Spleen (tissue), 11 donors: ENCODE results near the gene AKAP7. TPM values are rescaled to one million over a fixed set of nuclear protein-coding genes. Genes with fewer than 3 reads are reported as not detected.

Experiments used
- DNase-seq: peaks from one replicate; pipeline ENCODE4 v3.0.0-alpha.2; 2020
- H3K27ac ChIP-seq, 8 donors: fragments of 200-600 bp; sonication (generic) in 7 of 8; 1 replicate in 4 of 8; 2 replicates in 4 of 8; pipeline versions ENCODE4 v1.5.0 to v1.8.0; 2016 to 2021; ENCODE audit warnings: inconsistent platforms in 4 of 8, mild to moderate bottlenecking in 4 of 8, moderate library complexity in 1 of 8
- H3K27me3 ChIP-seq, 7 donors: fragments of 200-600 bp; sonication (generic) in 6 of 7; replicated peaks in 1 of 7; 1 replicate in 4 of 7; 2 replicates in 3 of 7; pipeline versions ENCODE4 v1.5.0 to v1.8.0; 2016 to 2021; ENCODE audit warnings: inconsistent platforms in 3 of 7, mild to moderate bottlenecking in 1 of 7
- H3K36me3 ChIP-seq, 6 donors: fragments of 200-600 bp; sonication (generic) in 5 of 6; 1 replicate in 4 of 6; 2 replicates in 2 of 6; pipeline versions ENCODE4 v1.5.0 to v1.8.0; 2016 to 2021; ENCODE audit warnings: inconsistent platforms in 2 of 6
- H3K4me1 ChIP-seq, 6 donors: fragments of 200-600 bp; sonication (generic) in 5 of 6; 1 replicate in 3 of 6; 2 replicates in 3 of 6; pipeline versions ENCODE4 v1.5.0 to v1.8.0; 2016 to 2021; ENCODE audit warnings: inconsistent platforms in 3 of 6
- H3K4me3 ChIP-seq, 8 donors: fragments of 200-600 bp; sonication (generic) in 7 of 8; 1 replicate in 4 of 8; 2 replicates in 4 of 8; pipeline versions ENCODE4 v1.5.0 to v1.8.0; 2016 to 2021; ENCODE audit warnings: inconsistent platforms in 4 of 8, mild to moderate bottlenecking in 4 of 8, moderate library complexity in 2 of 8
- H3K9me3 ChIP-seq, 8 donors: fragments of 200-600 bp; sonication (generic) in 7 of 8; 1 replicate in 4 of 8; 2 replicates in 4 of 8; pipeline versions ENCODE4 v1.5.0 to v1.8.0; 2016 to 2021; ENCODE audit warnings: inconsistent platforms in 4 of 8
- POLR2A ChIP-seq, 3 donors: fragments of 450-650 bp; IDR thresholded peaks; one replicate each; pipeline ENCODE4 v1.5.1; 2017; ENCODE audit warnings: antibody characterized with exemption in 3 of 3, mild to moderate bottlenecking in 1 of 3
- POLR2AphosphoS5 ChIP-seq, 3 donors: sonication (generic); formaldehyde crosslinking; IDR thresholded peaks; one replicate each; pipeline ENCODE4 v1.5.1; 2017; ENCODE audit warnings: antibody characterized with exemption in 3 of 3
- WGBS, 5 donors: extraction: QIAGEN DNeasy Blood & Tissue Kit in 3 of 5; methylation state at CpG; one replicate each; pipeline versions ENCODE4 v1.1.5 to v1.1.7; 2013 to 2018; 5-methylcytosine and 5-hydroxymethylcytosine counted together
- intact Hi-C: fragments of 100-400 bp; cut with DNase I; formaldehyde crosslinking; loops from one replicate; pipeline ENCODE4 v1.15.0; 2023; ENCODE audit warnings: low total_unique reads
- polyA plus RNA-seq, 3 donors: library from polyadenylated mRNA; stranded (reverse); fragments of 200-250 nt; gene quantifications; one replicate each; pipeline ENCODE4 v1.2.1, GENCODE V29; 2013
- total RNA-seq, 7 donors: library from RNA; depleted of rRNA in 3 of 7; stranded (reverse); fragments of >200 nt in 3 of 7; fragmentation: NEBNext Ultra II Directional in 4 of 7; extraction: Animal tissue kit (Norgen Biotek cat#: 25700) in 4 of 7; gene quantifications; one replicate each; pipeline versions ENCODE4 v1.1.0 to v1.2.1, GENCODE V29; 2016 to 2021
- TF ChIP-seq, protein P1 (sequence below), 11 experiments: fragments of 200-600 bp in 7 of 11; fragments of 450-650 bp in 4 of 11; sonication (generic) in 4 of 11; IDR thresholded peaks in 8 of 11; conservative IDR thresholded peaks in 3 of 11; 1 replicate in 7 of 11; 2 replicates in 4 of 11; pipeline versions ENCODE4 v1.4.0 to v1.8.0; 2016 to 2021; ENCODE audit warnings: antibody characterized with exemption in 11 of 11, inconsistent platforms in 4 of 11, mild to moderate bottlenecking in 1 of 11
- donor health status: healthy with polysubstance abuse.
- donor health status: DM: no; HTN: no; CAD: no; lungs with moderate emphysema.
- donor health status: DM: no; HTN: no; CAD: no.
- donor health status: Bipolar disorder and iron deficiency.
- donor health status: healthy.
- donor health status: DM: no; HTN: no; CAD: no.
- donor health status: DM: yes; HTN: yes; CAD: no.

AKAP7 gene
- total and polyA plus RNA-seq, 10 donors = 6.6 to 23.8 (median 12.0) TPM

DNA sequence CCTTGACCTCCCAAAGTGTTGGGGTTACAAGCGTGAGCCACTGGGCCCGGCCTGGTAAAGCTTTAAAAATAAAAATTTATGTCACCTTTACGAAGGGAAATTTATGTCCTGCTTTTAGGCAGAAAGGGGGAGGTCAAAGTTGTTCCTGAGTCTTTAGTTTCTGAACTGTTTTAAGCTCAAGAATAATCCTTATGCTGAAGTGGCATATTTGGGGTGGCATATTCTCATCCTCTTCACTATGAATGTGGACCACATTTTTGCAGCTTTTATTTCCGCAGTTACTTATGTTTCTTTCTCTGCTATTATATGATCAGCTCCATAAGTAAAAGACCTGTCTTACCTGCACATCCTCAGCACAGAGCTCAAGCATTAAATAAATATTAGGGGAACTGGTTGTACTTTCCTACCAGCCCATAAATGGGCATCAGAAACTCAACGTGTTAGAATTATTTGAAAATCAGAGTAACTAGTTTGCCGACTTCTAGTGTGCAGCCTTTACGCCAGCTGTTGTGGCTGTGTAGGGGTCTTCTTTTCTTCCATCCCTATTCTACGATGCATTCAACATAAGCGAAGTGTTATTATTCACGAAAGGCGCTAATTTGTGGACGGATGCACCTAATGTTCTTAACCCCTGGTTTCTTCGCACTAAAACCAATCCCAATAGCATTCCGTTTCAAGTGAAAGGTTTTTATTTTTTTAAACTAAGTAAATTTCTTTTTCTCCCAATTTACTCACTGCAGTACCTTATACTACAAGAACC is 867 bp upstream of the AKAP7 start:
- peaks cover 9 to 33% (median 20%) of the 10 kb centered on the region in 6 donors for H3K4me1 ChIP-seq
- H3K27ac ChIP-seq = peak overlapping the region; percentile 90 to 95 (median 92)
- H3K36me3 ChIP-seq = no peaks in the 10 kb centered on the region
- intact Hi-C loops = no loop called here
- H3K9me3 ChIP-seq = no peaks in the 10 kb centered on the region
- TF ChIP-seq POLR2A (IDR thresholded peaks at IDR 0.05) (no peak), POLR2AphosphoS5 (IDR thresholded peaks at IDR 0.05) (no peak)
- TF ChIP-seq, protein P1, sequence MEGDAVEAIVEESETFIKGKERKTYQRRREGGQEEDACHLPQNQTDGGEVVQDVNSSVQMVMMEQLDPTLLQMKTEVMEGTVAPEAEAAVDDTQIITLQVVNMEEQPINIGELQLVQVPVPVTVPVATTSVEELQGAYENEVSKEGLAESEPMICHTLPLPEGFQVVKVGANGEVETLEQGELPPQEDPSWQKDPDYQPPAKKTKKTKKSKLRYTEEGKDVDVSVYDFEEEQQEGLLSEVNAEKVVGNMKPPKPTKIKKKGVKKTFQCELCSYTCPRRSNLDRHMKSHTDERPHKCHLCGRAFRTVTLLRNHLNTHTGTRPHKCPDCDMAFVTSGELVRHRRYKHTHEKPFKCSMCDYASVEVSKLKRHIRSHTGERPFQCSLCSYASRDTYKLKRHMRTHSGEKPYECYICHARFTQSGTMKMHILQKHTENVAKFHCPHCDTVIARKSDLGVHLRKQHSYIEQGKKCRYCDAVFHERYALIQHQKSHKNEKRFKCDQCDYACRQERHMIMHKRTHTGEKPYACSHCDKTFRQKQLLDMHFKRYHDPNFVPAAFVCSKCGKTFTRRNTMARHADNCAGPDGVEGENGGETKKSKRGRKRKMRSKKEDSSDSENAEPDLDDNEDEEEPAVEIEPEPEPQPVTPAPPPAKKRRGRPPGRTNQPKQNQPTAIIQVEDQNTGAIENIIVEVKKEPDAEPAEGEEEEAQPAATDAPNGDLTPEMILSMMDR (IDR thresholded peaks at IDR 0.05 in 8 of 11, conservative IDR thresholded peaks at IDR 0.05 in 3 of 11) = no peak
- no peaks in the 10 kb centered on the region for H3K27me3 ChIP-seq
- WGBS, 5 donors = 86 to 92% (median 91%) methylated on average over 14 of the region's 14 CpGs
- no peak for DNase-seq
- peak overlapping the region in 7 of 8 donors; percentile 67 to 81 (median 76) for H3K4me3 ChIP-seq

DNA sequence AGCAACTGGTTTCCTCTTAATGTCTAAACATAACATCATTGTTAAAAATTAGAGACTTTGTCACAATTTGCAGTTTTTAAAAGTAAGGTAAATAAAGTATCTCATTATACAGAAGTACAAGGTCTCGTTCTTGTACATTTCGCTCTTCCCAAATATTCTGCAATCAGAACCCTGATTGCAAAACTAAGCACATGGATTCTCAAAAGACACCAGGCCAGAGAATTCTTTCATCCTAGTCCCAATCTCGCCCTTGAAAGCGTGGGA is 355 bp upstream of the AKAP7 start:
- H3K4me1 ChIP-seq = peaks cover 9 to 38% (median 20%) of the 10 kb centered on the region in 6 donors
- no peak for DNase-seq
- 4 to 11% (median 6%) methylated on average over 4 of the region's 4 CpGs for WGBS, 5 donors
- TF ChIP-seq, protein P1 (IDR thresholded peaks at IDR 0.05 in 8 of 11, conservative IDR thresholded peaks at IDR 0.05 in 3 of 11) = no peak
- TF ChIP-seq POLR2A (IDR thresholded peaks at IDR 0.05) = no peak
- H3K9me3 ChIP-seq = no peaks in the 10 kb centered on the region
- H3K27ac ChIP-seq = peak overlapping the region; percentile 90 to 95 (median 92)
- H3K36me3 ChIP-seq = no peaks in the 10 kb centered on the region
- intact Hi-C loops = no loop called here
- H3K27me3 ChIP-seq = no peaks in the 10 kb centered on the region
- peak overlapping the region; percentile 67 to 81 (median 77) for H3K4me3 ChIP-seq

DNA sequence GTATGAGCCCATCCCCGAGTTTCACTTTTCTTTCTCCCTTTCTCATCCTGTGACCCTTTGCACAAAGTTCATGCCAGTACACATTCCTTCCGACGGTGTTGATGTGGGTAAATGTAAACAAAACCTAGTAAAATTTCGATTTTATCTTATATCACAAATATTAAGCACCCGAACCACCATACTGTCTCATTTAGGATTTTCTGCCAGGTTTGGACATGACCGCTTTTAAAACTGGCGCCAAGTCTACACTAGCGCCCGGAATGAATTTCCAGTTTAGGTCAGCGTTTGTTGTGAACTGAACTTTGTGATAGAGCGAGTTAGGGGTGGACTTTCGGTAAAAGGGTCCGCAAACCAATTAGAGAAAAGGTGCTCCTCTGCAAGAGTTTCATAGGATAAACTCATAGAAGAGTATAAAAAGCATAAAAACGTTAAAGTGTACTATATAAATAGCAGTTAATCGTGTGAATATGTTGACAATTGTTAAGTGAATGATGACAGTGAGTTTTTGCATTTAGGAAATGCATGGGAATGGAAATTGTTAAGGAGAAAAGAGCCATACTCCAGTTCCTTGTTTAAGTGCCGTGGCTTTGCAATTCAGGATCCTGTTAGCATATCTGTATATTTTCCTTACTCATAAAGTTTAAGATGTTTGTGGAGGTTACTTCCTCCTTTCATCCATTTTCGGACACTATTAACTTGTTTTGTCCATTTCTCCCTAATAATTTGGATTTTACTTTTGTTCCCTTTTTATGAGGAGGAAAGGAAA is 937 bp downstream of the AKAP7 start:
- intact Hi-C loops = no loop called here
- H3K9me3 ChIP-seq = no peaks in the 10 kb centered on the region
- DNase-seq = no peak

DNA sequence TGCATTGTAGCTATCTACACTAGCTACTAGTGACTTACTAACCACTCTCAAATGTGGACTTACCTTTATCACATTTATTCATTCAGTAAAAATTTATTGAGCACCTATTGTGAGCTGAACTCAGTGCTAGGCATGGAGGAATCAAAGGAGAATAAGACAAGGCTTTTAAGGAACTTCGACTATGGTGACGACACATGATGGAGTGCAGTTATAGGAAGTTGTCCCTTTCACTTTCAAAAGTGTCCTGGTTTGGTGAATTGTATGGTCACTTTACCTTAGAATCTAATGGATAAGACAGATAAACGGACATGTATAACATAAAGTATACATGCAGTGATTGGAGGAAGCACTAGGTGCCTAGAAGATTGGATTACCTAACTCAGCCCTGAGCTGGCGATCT is 4.3 kb downstream of the AKAP7 start:
- H3K4me3 ChIP-seq = no peak overlapping the region
- WGBS, 5 donors = 59 to 81% (median 65%) methylated on average over 4 of the region's 4 CpGs
- intact Hi-C loops = no loop called here

More for the DNA sequence above, 937 bp downstream of the AKAP7 start:
- Histone ChIP-seq H3K27me3 (no peaks in the 10 kb centered on the region), H3K4me1 (peaks cover 9 to 45% (median 20%) of the 10 kb centered on the region in 6 donors), H3K27ac (peak overlapping the region; percentile 90 to 95 (median 92)), H3K4me3 (peak overlapping the region; percentile 67 to 81 (median 77)), H3K36me3 (no peaks in the 10 kb centered on the region)
- 10 to 15% (median 13%) methylated on average over 17 of the region's 17 CpGs for WGBS, 5 donors
- no peak for TF ChIP-seq POLR2AphosphoS5 (IDR thresholded peaks at IDR 0.05)

More for the DNA sequence above, 4.3 kb downstream of the AKAP7 start:
- Histone ChIP-seq H3K27me3 (no peaks in the 10 kb centered on the region), H3K4me1 (peaks cover 8 to 40% (median 17%) of the 10 kb centered on the region in 6 donors), H3K36me3 (peaks cover 0 to 9% (median 0%) of the 10 kb centered on the region in 6 donors), H3K9me3 (no peaks in the 10 kb centered on the region), H3K27ac (no peak overlapping the region)
- no peak for DNase-seq
- TF ChIP-seq, protein P1 (IDR thresholded peaks at IDR 0.05 in 8 of 11, conservative IDR thresholded peaks at IDR 0.05 in 3 of 11) = no peak
- TF ChIP-seq POLR2A (IDR thresholded peaks at IDR 0.05) (no peak), POLR2AphosphoS5 (IDR thresholded peaks at IDR 0.05) (no peak)
